IMR-90 (cell line): ENCODE results near the gene TNNI2. TPM values are rescaled to one million over a fixed set of nuclear protein-coding genes. Genes with fewer than 3 reads are reported as not detected.

Source experiments
- ATAC-seq: fragments of 200-7000 bp; cut with Tn5 transposase; 2 replicates; pipeline ENCODE4 v1.9.1; 2020; ENCODE audit warnings: low read depth, mild to moderate bottlenecking, moderate library complexity
- BruUV-seq: library from RNA; stranded (reverse); fragments of 400-500 nt; replicated peaks from 2 replicates; lab custom pipeline; 2021; lab: Mats Ljungman, UMichigan
- CTCF ChIA-PET: fragments of 300-600 bp; formaldehyde crosslinking; extraction: SDS; loops from one replicate; lab custom pipeline; 2021; ENCODE audit warnings: antibody characterized with exemption; lab: Yijun Ruan, JAX
- POLR2A ChIA-PET: fragments of 300-600 bp; sonication (Branson Sonifier 250); formaldehyde crosslinking; loops from one replicate; lab custom pipeline; 2022; ENCODE audit warnings: antibody characterized with exemption; ENCODE audit not compliant: unreplicated experiment; lab: Charles Lee
- DNase-seq: peaks from one replicate; pipeline ENCODE4 v3.0.0; 2013
- H2AFZ ChIP-seq: replicated peaks from 2 replicates; pipeline ENCODE3; 2013; ENCODE audit warnings: low read length, mild to moderate bottlenecking; ENCODE audit not compliant: poor library complexity
- H2AK5ac ChIP-seq: 2 replicates; pipeline ENCODE4 v1.6.1; 2013; ENCODE audit warnings: low read depth, low read length, inconsistent platforms
- H2AK9ac ChIP-seq: replicated peaks from 2 replicates; pipeline ENCODE3; 2013; ENCODE audit warnings: mild to moderate bottlenecking, low read depth, low read length, moderate library complexity; ENCODE audit not compliant: poor library complexity
- H2BK120ac ChIP-seq: 2 replicates; pipeline ENCODE4 v1.6.1; 2013; ENCODE audit warnings: low read depth, low read length, inconsistent platforms
- H2BK15ac ChIP-seq: 3 replicates; pipeline ENCODE4 v1.6.1; 2013; ENCODE audit warnings: low read depth, low read length, inconsistent platforms
- H2BK20ac ChIP-seq: 2 replicates; pipeline ENCODE4 v1.6.1; 2013; ENCODE audit warnings: low read depth, mild to moderate bottlenecking, inconsistent platforms, low read length, moderate library complexity
- H2BK5ac ChIP-seq: 2 replicates; pipeline ENCODE4 v1.6.1; 2013; ENCODE audit warnings: mild to moderate bottlenecking, low read depth, low read length, inconsistent platforms; ENCODE audit not compliant: poor library complexity, severe bottlenecking
- H3K14ac ChIP-seq: replicated peaks from 2 replicates; pipeline ENCODE4 v1.6.1; 2013; ENCODE audit warnings: low read depth, low read length, inconsistent platforms
- H3K18ac ChIP-seq: 2 replicates; pipeline ENCODE4 v1.6.1; 2013; ENCODE audit warnings: low read depth, low read length, control low read depth
- H3K23ac ChIP-seq: 2 replicates; pipeline ENCODE4 v1.6.1; 2013; ENCODE audit warnings: low read depth, low read length, inconsistent platforms
- H3K27ac ChIP-seq: 2 replicates; pipeline ENCODE4 v1.5.1; 2013; ENCODE audit warnings: mild to moderate bottlenecking, control low read depth, low read length; ENCODE audit not compliant: insufficient read depth
- H3K27me3 ChIP-seq: 2 replicates; pipeline ENCODE4 v1.6.1; 2013; ENCODE audit warnings: low read length; ENCODE audit not compliant: control insufficient read depth, insufficient read depth
- H3K36me3 ChIP-seq: 2 replicates; pipeline ENCODE4 v1.6.1; 2013; ENCODE audit warnings: low read length, mixed read lengths; ENCODE audit not compliant: control insufficient read depth, insufficient read depth
- H3K4ac ChIP-seq: 2 replicates; pipeline ENCODE4 v1.6.1; 2013; ENCODE audit warnings: low read depth, low read length, inconsistent platforms
- H3K4me1 ChIP-seq: 2 replicates; pipeline ENCODE4 v1.6.1; 2013; ENCODE audit warnings: low read length, mixed read lengths; ENCODE audit not compliant: control insufficient read depth, insufficient read depth
- H3K4me2 ChIP-seq: 2 replicates; pipeline ENCODE4 v1.6.1; 2013; ENCODE audit warnings: low read depth, mild to moderate bottlenecking, control low read depth, low read length, moderate library complexity
- H3K4me3 ChIP-seq: 2 replicates; pipeline ENCODE4 v1.5.1; 2013; ENCODE audit warnings: low read depth, mild to moderate bottlenecking, control low read depth, low read length, moderate library complexity; ENCODE audit not compliant: insufficient read depth
- H3K56ac ChIP-seq: 2 replicates; pipeline ENCODE4 v1.6.1; 2013; ENCODE audit warnings: low read length, inconsistent platforms; ENCODE audit not compliant: insufficient read depth; ENCODE audit errors: extremely low read depth
- H3K79me1 ChIP-seq, 2 experiments: 2 replicates each; pipeline ENCODE4 v1.6.1; 2013; ENCODE audit warnings: low read length in 2 of 2, inconsistent platforms in 1 of 2, low read depth in 1 of 2
- H3K9ac ChIP-seq: 2 replicates; pipeline ENCODE4 v1.6.1; 2013; ENCODE audit warnings: low read depth, low read length, control low read depth
- H3K9me1 ChIP-seq: 2 replicates; pipeline ENCODE4 v1.6.1; 2013; ENCODE audit warnings: low read length, inconsistent platforms; ENCODE audit not compliant: insufficient read depth
- H3K9me3 ChIP-seq: 2 replicates; pipeline ENCODE4 v1.6.1; 2013; ENCODE audit warnings: low read length; ENCODE audit not compliant: control insufficient read depth, insufficient read depth
- H4K20me1 ChIP-seq: 2 replicates; pipeline ENCODE4 v1.6.1; 2013; ENCODE audit warnings: low read length, inconsistent platforms; ENCODE audit not compliant: insufficient read depth
- H4K5ac ChIP-seq: 2 replicates; pipeline ENCODE4 v1.6.1; 2013; ENCODE audit warnings: mild to moderate bottlenecking, low read depth, low read length, control low read depth
- H4K8ac ChIP-seq, 2 experiments: 2 replicates each; pipeline ENCODE4 v1.6.1; 2013; ENCODE audit warnings: low read depth in 2 of 2, low read length in 2 of 2, control low read depth in 1 of 2, inconsistent platforms in 1 of 2
- H4K91ac ChIP-seq: 2 replicates; pipeline ENCODE4 v1.6.1; 2013; ENCODE audit warnings: low read depth, low read length, inconsistent platforms; ENCODE audit not compliant: insufficient read depth
- FOS ChIP-seq: fragments of 150-350 bp; IDR thresholded peaks from 2 replicates; pipeline ENCODE4 v1.6.1; 2016; ENCODE audit warnings: low read depth, low read length
- MAFK ChIP-seq: IDR thresholded peaks from 2 replicates; pipeline ENCODE4 v1.6.1; 2012; ENCODE audit warnings: low read depth, low read length, improper control_type of control experiment
- MAZ ChIP-seq: IDR thresholded peaks from 2 replicates; pipeline ENCODE4 v1.6.1; 2012; ENCODE audit warnings: low read depth, mild to moderate bottlenecking, low read length, improper control_type of control experiment, moderate library complexity, borderline replicate concordance
- RCOR1 ChIP-seq: IDR thresholded peaks from 2 replicates; pipeline ENCODE4 v1.6.1; 2012; ENCODE audit warnings: mild to moderate bottlenecking, low read length, improper control_type of control experiment; ENCODE audit not compliant: insufficient replicate concordance
- WGBS, 2 experiments: methylation state at CpG; one replicate each; pipeline versions ENCODE4 v1.1.5 to v1.1.7; 2013; ENCODE audit warnings: missing lambda C conversion rate in 2 of 2; ENCODE audit not compliant: insufficient read length in 1 of 2; ENCODE audit errors: extremely low coverage in 2 of 2; 5-methylcytosine and 5-hydroxymethylcytosine counted together
- dilution Hi-C: fragments of 300-500 bp; cut with HindIII; formaldehyde crosslinking; loops from one replicate; pipeline ENCODE4 v1.14.3; 2018; ENCODE audit warnings: low sequenced_read_pairs; ENCODE audit not compliant: unreplicated experiment
- in situ Hi-C: fragments of 300-500 bp; cut with MboI; formaldehyde crosslinking; loops from 3 replicates; pipeline ENCODE4 v1.14.3; 2019; ENCODE audit warnings: low sequenced_read_pairs, inconsistent platforms, mixed read lengths
- intact Hi-C: fragments of 100-400 bp; cut with micrococcal nuclease; formaldehyde crosslinking; loops from 2 replicates; pipeline ENCODE4 v1.10.0; 2022
- polyA plus RNA-seq, 3 experiments: library from polyadenylated mRNA; depleted of rRNA; stranded (reverse); fragments of >200 nt; gene quantifications; 2 replicates each; pipeline ENCODE4 v1.2.3, GENCODE V29; 2012; ENCODE audit warnings: low replicate concordance in 1 of 3
- total RNA-seq: library from RNA; depleted of rRNA; stranded (reverse); fragments of >200 nt; gene quantifications from 2 replicates; pipeline ENCODE4 v1.2.3, GENCODE V29; 2012

The TNNI2 gene
- total and polyA plus RNA-seq, 2 of the 4 experiments (the other 2 are of a cell fraction), result not detected

DNA sequence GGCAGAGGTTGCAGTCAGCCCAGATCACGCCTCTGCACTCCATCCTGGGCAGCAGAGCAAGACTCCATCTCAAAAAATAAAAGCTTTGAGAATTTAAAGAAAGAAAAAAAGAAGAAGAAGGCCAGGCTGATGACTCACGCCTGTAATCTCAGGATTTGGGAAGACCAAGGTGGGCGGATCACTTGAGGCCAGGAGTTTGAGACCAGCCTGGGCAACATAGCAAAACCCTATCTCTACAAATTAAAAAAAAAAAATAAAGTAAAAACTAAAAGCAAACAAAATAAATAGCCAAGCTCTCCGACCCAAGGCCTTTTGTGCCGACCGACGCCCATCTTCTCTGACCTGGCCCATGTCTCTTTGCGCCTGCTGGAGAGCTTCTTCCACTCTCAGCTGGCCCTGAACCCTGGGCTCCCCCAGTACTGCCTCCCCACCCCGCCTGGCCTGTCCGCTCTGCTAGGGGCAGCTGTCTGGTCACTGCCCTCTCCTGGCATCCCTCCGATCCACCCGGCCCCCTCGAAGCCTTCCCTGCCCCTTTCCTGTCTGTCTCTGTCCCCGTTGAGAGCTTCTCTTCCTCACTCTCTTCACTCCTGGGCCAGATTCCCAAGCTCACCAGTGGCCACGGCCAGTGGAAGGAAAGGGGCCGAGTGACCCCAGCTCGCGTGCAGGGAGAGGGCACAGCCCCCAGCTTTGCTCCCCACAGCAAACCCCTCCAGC, 9.3 kb downstream of the TNNI2 start:
- dilution Hi-C loops, result no loop called here
- Histone ChIP-seq H3K23ac (no peak overlapping the region), H3K27ac (no peak overlapping the region), H3K9me3 (no peaks in the 10 kb centered on the region), H2AK9ac (no peak overlapping the region), H3K27me3 (peaks cover 57% of the 10 kb centered on the region), H3K79me1 (no peaks in the 10 kb centered on the region), H4K8ac (no peak overlapping the region), H4K5ac (no peak overlapping the region), H2AK5ac (no peak overlapping the region), H2BK5ac (no peak overlapping the region), H4K20me1 (no peaks in the 10 kb centered on the region), H2BK20ac (no peak overlapping the region), H3K4me3 (no peak overlapping the region), H3K4me2 (no peak overlapping the region), H3K4me1 (no peaks in the 10 kb centered on the region), H3K4ac (no peak overlapping the region), H2BK15ac (no peak overlapping the region), H3K9ac (no peak overlapping the region), H3K36me3 (no peaks in the 10 kb centered on the region), H3K9me1 (no peaks in the 10 kb centered on the region), H2BK120ac (no peak overlapping the region), H2AFZ (no peak overlapping the region), H3K56ac (no peak overlapping the region), H3K14ac (no peak overlapping the region), H4K91ac (no peak overlapping the region), H3K18ac (no peak overlapping the region)
- TF ChIP-seq FOS, result no peak
- no peak for TF ChIP-seq MAZ
- TF ChIP-seq RCOR1, result no peak
- TF ChIP-seq MAFK, result no peak
- no peak for ATAC-seq
- intact Hi-C loops, result no loop called here
- WGBS, 2 experiments, result 86% methylated on average over 4 of the region's 18 CpGs; no CpG with 5 or more reads in 1 of the 2 experiments
- ChIA-PET POLR2A (no interaction called here), CTCF (no interaction called here)
- in situ Hi-C loops, result no loop called here
- BruUV-seq, result no TSS peak
- DNase-seq, result no peak
